Keratinocyte (primary cell): Measurements from ENCODE around the gene TSC22D4. TPM values are rescaled to one million over a fixed set of nuclear protein-coding genes. Genes with fewer than 3 reads are reported as not detected.

Experiments used
- DNase-seq: peaks from one replicate; pipeline ENCODE4 v3.0.0-alpha.2; 2011; ENCODE audit warnings: low read depth, missing footprints, low spot score
- FAIRE-seq: peaks from 2 replicates; lab custom pipeline; 2011; peaks lifted over from hg19 to GRCh38; lab: Jason Lieb, UNC
- H2AFZ ChIP-seq: 2 replicates; pipeline ENCODE4 v1.6.0; 2012; ENCODE audit warnings: low read length, control low read depth, inconsistent platforms; ENCODE audit not compliant: control insufficient read depth
- H3K27ac ChIP-seq: 2 replicates; pipeline ENCODE4 v1.5.1; 2011; ENCODE audit warnings: low read length; ENCODE audit not compliant: control insufficient read depth, insufficient read depth
- H3K27me3 ChIP-seq: 3 replicates; pipeline ENCODE4 v1.6.0; 2011; ENCODE audit warnings: low read length; ENCODE audit not compliant: control insufficient read depth, insufficient read depth; ENCODE audit errors: extremely low read depth
- H3K36me3 ChIP-seq, 2 experiments: 2 replicates in 1 of 2; 3 replicates in 1 of 2; pipeline ENCODE4 v1.5.1; 2011; ENCODE audit warnings: low read length in 2 of 2, mild to moderate bottlenecking in 1 of 2; ENCODE audit not compliant: control insufficient read depth in 2 of 2, insufficient read depth in 2 of 2; ENCODE audit errors: extremely low read depth in 1 of 2
- H3K4me1 ChIP-seq: 3 replicates; pipeline ENCODE4 v1.5.1; 2011; ENCODE audit warnings: low read length; ENCODE audit not compliant: control insufficient read depth, insufficient read depth; ENCODE audit errors: extremely low read depth
- H3K4me2 ChIP-seq: 3 replicates; pipeline ENCODE4 v1.6.0; 2011; ENCODE audit warnings: low read depth, low read length; ENCODE audit not compliant: control insufficient read depth, insufficient read depth; ENCODE audit errors: extremely low read depth
- H3K4me3 ChIP-seq, 3 experiments: fragments of 200-600 bp in 1 of 3; sonication (generic) in 1 of 3; 2 replicates in 2 of 3; 3 replicates in 1 of 3; pipeline ENCODE4 v1.5.1; 2011 to 2016; ENCODE audit warnings: low read length in 3 of 3, mild to moderate bottlenecking in 3 of 3, control low read depth in 2 of 3, inconsistent platforms in 1 of 3, low read depth in 1 of 3, mixed read lengths in 1 of 3, mixed run types in 1 of 3, moderate library complexity in 1 of 3; ENCODE audit not compliant: control insufficient read depth in 2 of 3, insufficient read depth in 2 of 3; ENCODE audit errors: extremely low read depth in 1 of 3
- H3K79me2 ChIP-seq: 2 replicates; pipeline ENCODE4 v1.6.0; 2012; ENCODE audit warnings: low read length; ENCODE audit not compliant: control insufficient read depth, insufficient read depth
- H3K9ac ChIP-seq: 3 replicates; pipeline ENCODE4 v1.6.0; 2011; ENCODE audit warnings: low read length; ENCODE audit not compliant: control insufficient read depth, insufficient read depth; ENCODE audit errors: extremely low read depth
- H3K9me1 ChIP-seq: 3 replicates; pipeline ENCODE4 v1.6.0; 2011; ENCODE audit warnings: low read length; ENCODE audit not compliant: control insufficient read depth, insufficient read depth; ENCODE audit errors: extremely low read depth
- H3K9me3 ChIP-seq: 2 replicates; pipeline ENCODE4 v1.5.1; 2012; ENCODE audit warnings: low read depth, low read length; ENCODE audit not compliant: control insufficient read depth
- H4K20me1 ChIP-seq: 3 replicates; pipeline ENCODE4 v1.6.0; 2011; ENCODE audit warnings: low read length; ENCODE audit not compliant: control insufficient read depth, insufficient read depth; ENCODE audit errors: extremely low read depth
- EZH2 ChIP-seq: IDR thresholded peaks from one replicate; pipeline ENCODE4 v1.6.1; 2012; ENCODE audit warnings: inconsistent platforms, mild to moderate bottlenecking, low read length, moderate library complexity
- dilution Hi-C: fragments of 300-500 bp; cut with MboI; formaldehyde crosslinking; loops from one replicate; pipeline ENCODE4 v1.7.0; 2020; ENCODE audit warnings: low sequenced_read_pairs; ENCODE audit not compliant: extremely low pct_ligation_motif_present
- polyA plus RNA-seq, 5 experiments: library from polyadenylated mRNA; depleted of rRNA in 3 of 5; stranded (reverse) in 3 of 5; stranded (forward) in 1 of 5; unstranded in 1 of 5; fragments of >200 nt; gene quantifications; 1 replicate in 1 of 5; 2 replicates in 3 of 5; 3 replicates in 1 of 5; pipeline versions ENCODE4 v1.2.1 to v1.2.3, GENCODE V29; 2011 to 2012; ENCODE audit warnings: missing spikeins in 2 of 5, low read depth in 1 of 5, low replicate concordance in 1 of 5
- TF ChIP-seq, protein P1 (sequence below), 3 experiments: IDR thresholded peaks in 1 of 3; conservative IDR thresholded peaks in 1 of 3; optimal IDR thresholded peaks in 1 of 3; 2 replicates in 2 of 3; 3 replicates in 1 of 3; pipeline versions ENCODE3 to v1.5.1; 2011; ENCODE audit warnings: low read length in 3 of 3, mild to moderate bottlenecking in 3 of 3, moderate library complexity in 2 of 3, control low read depth in 1 of 3, inconsistent platforms in 1 of 3; ENCODE audit not compliant: insufficient read depth in 2 of 3; ENCODE audit errors: extremely low read depth in 1 of 3

The TSC22D4 gene
- polyA plus RNA-seq, 1 donor (not counting 4 experiments of a cell fraction or from before 2014, with no cell fraction given) = 8.4 TPM

DNA sequence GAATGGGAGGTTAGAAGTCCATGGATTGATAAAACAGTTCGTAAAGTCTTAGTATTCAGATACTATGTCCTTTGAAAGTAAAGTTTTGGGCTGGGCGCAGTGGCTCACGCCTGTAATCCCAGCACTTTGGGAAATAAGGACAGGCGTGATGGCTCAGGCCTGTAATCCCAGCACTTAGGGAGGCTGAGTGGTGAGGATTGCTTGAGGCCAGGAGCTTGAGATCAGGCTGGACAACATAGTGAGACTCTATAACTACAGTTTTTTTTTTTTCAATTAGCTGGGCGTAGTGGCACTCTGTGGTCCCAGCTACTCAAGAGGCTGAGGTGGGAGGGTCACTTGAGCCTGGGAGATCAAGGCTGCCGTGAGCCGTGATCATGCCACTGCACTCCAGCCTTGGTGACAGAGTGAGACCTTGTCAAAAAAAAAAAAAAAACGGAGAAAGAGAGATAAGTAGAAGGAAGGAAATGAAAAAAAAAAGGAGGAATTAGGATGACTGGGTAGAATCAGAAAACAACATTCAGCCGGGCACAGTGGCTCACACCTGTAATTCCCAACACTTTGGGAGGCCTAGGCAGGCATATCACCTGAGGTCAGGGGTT is 34.3 kb upstream of the TSC22D4 start:
- H4K20me1 ChIP-seq = no peaks in the 10 kb centered on the region
- no peaks in the 10 kb centered on the region for H3K79me2 ChIP-seq
- FAIRE-seq (no peak), DNase-seq (no peak)
- no peak overlapping the region for H2AFZ ChIP-seq
- no peaks in the 10 kb centered on the region for H3K36me3 ChIP-seq
- no peaks in the 10 kb centered on the region for H3K9me3 ChIP-seq
- TF ChIP-seq, protein P1, sequence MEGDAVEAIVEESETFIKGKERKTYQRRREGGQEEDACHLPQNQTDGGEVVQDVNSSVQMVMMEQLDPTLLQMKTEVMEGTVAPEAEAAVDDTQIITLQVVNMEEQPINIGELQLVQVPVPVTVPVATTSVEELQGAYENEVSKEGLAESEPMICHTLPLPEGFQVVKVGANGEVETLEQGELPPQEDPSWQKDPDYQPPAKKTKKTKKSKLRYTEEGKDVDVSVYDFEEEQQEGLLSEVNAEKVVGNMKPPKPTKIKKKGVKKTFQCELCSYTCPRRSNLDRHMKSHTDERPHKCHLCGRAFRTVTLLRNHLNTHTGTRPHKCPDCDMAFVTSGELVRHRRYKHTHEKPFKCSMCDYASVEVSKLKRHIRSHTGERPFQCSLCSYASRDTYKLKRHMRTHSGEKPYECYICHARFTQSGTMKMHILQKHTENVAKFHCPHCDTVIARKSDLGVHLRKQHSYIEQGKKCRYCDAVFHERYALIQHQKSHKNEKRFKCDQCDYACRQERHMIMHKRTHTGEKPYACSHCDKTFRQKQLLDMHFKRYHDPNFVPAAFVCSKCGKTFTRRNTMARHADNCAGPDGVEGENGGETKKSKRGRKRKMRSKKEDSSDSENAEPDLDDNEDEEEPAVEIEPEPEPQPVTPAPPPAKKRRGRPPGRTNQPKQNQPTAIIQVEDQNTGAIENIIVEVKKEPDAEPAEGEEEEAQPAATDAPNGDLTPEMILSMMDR (optimal IDR thresholded peaks at IDR 0.05 in 1 of 3, IDR thresholded peaks at IDR 0.05 in 1 of 3, conservative IDR thresholded peaks at IDR 0.05 in 1 of 3; ENCODE audit: extremely low read depth in 1 of 3, insufficient read depth in 2 of 3, low read length in 3 of 3) = no peak
- no peak overlapping the region for H3K9ac ChIP-seq
- no peak overlapping the region for H3K27ac ChIP-seq
- no peak overlapping the region for H3K4me3 ChIP-seq
- no peak overlapping the region for H3K4me2 ChIP-seq
- dilution Hi-C loops = no loop called here
- peaks cover 24% of the 10 kb centered on the region for H3K4me1 ChIP-seq
- no peaks in the 10 kb centered on the region for H3K27me3 ChIP-seq
- peaks cover 2% of the 10 kb centered on the region for H3K9me1 ChIP-seq

DNA sequence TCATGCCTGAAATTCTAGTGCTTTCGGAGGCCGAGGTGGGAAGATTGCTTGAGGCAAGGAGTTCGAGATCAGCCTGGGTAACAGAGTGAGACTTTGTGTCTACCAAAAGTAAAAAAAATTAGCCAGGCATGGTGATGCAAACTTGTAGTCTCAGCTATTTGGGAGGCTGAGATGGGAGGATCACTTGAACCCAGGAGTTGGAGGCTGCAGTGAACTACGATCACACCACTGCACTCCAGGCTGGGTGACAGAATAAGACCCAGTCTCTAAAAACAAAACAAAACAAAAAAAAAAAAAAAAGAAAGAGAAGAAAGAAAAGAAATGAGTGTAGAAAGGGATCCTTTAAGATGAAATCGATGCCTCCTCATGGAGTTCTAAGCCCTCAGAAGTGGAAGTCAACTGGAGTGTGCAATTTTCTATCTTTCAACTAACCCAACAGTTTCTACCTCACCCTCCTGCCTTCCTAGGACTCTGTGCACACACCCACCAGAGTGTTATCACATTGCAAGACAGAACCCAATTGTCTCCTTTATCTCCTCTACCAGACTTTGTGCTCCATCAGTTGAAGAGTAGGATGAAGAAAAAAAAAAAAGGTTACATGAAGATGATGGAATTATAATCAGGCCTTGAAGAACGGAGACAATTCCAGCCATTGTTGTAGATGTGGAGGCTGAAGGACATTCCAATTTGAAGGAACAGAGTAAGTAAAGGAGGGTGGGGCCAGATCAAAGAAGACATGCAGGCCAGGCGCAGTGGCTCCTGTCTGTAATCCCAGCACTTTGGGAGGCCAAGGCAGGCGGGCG is 31.6 kb upstream of the TSC22D4 start:
- no peak overlapping the region for H3K4me3 ChIP-seq
- H3K9me1 ChIP-seq = no peaks in the 10 kb centered on the region
- TF ChIP-seq EZH2 = no peak
- TF ChIP-seq, protein P1 (optimal IDR thresholded peaks at IDR 0.05 in 1 of 3, IDR thresholded peaks at IDR 0.05 in 1 of 3, conservative IDR thresholded peaks at IDR 0.05 in 1 of 3; ENCODE audit: extremely low read depth in 1 of 3, insufficient read depth in 2 of 3, low read length in 3 of 3) = no peak
- H3K9me3 ChIP-seq = no peaks in the 10 kb centered on the region
- H3K27me3 ChIP-seq = no peaks in the 10 kb centered on the region
- H2AFZ ChIP-seq = no peak overlapping the region
- no peaks in the 10 kb centered on the region for H3K79me2 ChIP-seq
- H3K4me2 ChIP-seq = no peak overlapping the region
- H4K20me1 ChIP-seq = no peaks in the 10 kb centered on the region
- H3K4me1 ChIP-seq = peaks cover 15% of the 10 kb centered on the region
- dilution Hi-C loops = no loop called here
- no peak overlapping the region for H3K27ac ChIP-seq
- no peaks in the 10 kb centered on the region for H3K36me3 ChIP-seq
- H3K9ac ChIP-seq = no peak overlapping the region
- FAIRE-seq (no peak), DNase-seq (no peak)
